ENCODE data around the gene PUS10. TPM values are rescaled to one million over a fixed set of nuclear protein-coding genes. Genes with fewer than 3 reads are reported as not detected.

The PUS10 gene
- polyA plus RNA-seq, 1 experiment, result 4.1 TPM

DNA sequence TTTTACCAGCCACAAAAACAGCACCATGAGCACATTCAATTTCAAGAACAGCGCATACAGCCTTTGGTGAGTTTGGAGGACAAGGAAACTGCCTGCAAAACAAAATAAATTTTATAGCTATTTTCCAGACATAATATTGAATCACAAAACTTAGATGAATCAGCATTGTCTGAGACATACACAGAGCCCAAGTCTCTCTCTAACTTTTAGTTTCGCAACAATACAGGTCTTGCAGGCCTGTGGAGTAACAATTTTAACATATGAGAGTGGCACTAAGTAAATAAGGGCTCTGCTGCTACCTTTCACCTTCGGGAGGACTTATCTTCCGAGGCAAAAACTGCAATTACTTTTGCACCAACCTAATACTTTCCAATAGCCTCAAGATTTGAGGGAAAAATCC, 56.6 kb downstream of the PUS10 start:
- POLR2A ChIA-PET, result interaction anchor here (0.6 kb wide), 1 partner anchor 196 kb away, joined by 3 read pairs; no protein-coding TSS in a partner anchor
- CTCF ChIA-PET, result no interaction called here
- TF ChIP-seq, protein P1, sequence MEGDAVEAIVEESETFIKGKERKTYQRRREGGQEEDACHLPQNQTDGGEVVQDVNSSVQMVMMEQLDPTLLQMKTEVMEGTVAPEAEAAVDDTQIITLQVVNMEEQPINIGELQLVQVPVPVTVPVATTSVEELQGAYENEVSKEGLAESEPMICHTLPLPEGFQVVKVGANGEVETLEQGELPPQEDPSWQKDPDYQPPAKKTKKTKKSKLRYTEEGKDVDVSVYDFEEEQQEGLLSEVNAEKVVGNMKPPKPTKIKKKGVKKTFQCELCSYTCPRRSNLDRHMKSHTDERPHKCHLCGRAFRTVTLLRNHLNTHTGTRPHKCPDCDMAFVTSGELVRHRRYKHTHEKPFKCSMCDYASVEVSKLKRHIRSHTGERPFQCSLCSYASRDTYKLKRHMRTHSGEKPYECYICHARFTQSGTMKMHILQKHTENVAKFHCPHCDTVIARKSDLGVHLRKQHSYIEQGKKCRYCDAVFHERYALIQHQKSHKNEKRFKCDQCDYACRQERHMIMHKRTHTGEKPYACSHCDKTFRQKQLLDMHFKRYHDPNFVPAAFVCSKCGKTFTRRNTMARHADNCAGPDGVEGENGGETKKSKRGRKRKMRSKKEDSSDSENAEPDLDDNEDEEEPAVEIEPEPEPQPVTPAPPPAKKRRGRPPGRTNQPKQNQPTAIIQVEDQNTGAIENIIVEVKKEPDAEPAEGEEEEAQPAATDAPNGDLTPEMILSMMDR (IDR thresholded peaks at IDR 0.05; ENCODE audit: insufficient read depth, low read depth, low read length), result no peak
- no peaks in the 10 kb centered on the region for H3K36me3 ChIP-seq (ENCODE audit: control insufficient read depth, insufficient read depth, low read length)
- no peak overlapping the region for H3K4me3 ChIP-seq (ENCODE audit: low read depth, low read length)
- peak; percentile 27 for DNase-seq (ENCODE audit: low read depth)
- H3K27me3 ChIP-seq (ENCODE audit: control insufficient read depth, insufficient read depth, low read length), result no peaks in the 10 kb centered on the region

DNA sequence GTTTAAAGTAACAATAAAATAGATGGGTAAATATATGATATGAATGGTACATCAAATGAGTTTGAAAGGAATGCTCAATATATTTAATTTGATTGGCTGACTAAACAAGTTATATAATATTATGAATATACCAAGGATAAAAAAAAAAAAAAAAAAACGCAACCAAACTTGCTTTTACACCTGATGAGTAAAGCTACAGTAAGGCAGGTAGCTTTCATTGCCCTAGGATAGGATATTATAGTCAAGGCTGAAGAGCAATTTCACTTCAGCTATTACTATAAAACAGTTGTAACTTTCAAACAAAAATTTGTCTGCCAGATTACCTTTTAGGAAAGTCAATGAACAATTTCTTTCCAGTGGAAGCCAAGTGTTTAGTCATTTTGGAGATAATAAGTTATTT, 57.3 kb downstream of the PUS10 start:
- Histone ChIP-seq H3K4me3 (ENCODE audit: low read depth, low read length) (no peak overlapping the region), H3K27me3 (ENCODE audit: control insufficient read depth, insufficient read depth, low read length) (no peaks in the 10 kb centered on the region), H3K36me3 (ENCODE audit: control insufficient read depth, insufficient read depth, low read length) (no peaks in the 10 kb centered on the region)
- TF ChIP-seq, protein P1 (IDR thresholded peaks at IDR 0.05; ENCODE audit: insufficient read depth, low read depth, low read length), result no peak
- ChIA-PET POLR2A (interaction anchor here (0.6 kb wide), 1 partner anchor 195 kb away, joined by 3 read pairs; no protein-coding TSS in a partner anchor), CTCF (no interaction called here)
- no peak for DNase-seq (ENCODE audit: low read depth)

DNA sequence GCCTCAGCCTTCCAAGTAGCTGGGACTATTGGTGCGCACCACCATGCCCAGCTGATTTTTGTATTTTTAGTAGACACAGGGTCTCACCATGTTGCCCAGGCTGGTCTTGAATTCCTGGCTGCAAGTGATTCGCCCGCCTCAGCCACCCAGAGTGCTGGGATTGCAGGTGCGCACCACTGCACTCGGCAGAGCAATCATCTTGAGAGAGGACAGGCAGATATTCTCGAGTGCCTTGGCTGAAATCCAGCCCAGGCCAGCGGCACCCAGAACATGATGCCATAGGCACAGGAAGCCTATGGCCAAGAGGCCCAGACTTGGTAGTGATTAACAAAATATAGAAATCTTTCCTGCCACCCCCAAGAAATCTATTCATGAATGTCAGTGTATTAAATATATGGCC, 58.6 kb downstream of the PUS10 start:
- H3K27me3 ChIP-seq (ENCODE audit: control insufficient read depth, insufficient read depth, low read length), result no peaks in the 10 kb centered on the region
- TF ChIP-seq, protein P1 (IDR thresholded peaks at IDR 0.05; ENCODE audit: insufficient read depth, low read depth, low read length), result no peak
- no peak overlapping the region for H3K4me3 ChIP-seq (ENCODE audit: low read depth, low read length)
- ChIA-PET CTCF (no interaction called here), POLR2A (interaction anchor here (0.6 kb wide), 1 partner anchor 48 kb away, joined by 3 read pairs; no protein-coding TSS in a partner anchor)
- no peak for DNase-seq (ENCODE audit: low read depth)
- no peaks in the 10 kb centered on the region for H3K36me3 ChIP-seq (ENCODE audit: control insufficient read depth, insufficient read depth, low read length)

DNA sequence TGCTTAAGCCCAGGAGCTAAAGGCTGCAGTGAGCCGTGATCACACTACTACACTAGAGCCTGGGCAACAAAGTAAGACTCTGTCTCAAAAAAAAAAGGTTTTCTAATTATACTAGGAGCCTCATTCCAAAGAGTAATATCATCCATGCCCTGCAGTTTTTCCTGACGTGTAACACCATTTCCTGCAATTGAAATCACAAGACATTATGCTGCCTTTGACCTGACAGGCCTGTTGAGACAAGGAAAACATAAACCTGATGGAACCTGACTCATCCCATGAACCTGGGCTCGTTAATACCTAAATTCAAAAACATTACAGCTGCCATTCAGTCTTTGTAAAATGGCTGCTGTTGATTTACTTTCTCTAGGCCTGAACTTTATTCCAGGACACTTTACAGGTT, 59.3 kb downstream of the PUS10 start:
- Histone ChIP-seq H3K4me3 (ENCODE audit: low read depth, low read length) (no peak overlapping the region), H3K36me3 (ENCODE audit: control insufficient read depth, insufficient read depth, low read length) (no peaks in the 10 kb centered on the region), H3K27me3 (ENCODE audit: control insufficient read depth, insufficient read depth, low read length) (no peaks in the 10 kb centered on the region)
- ChIA-PET POLR2A (interaction anchor here (0.6 kb wide), 1 partner anchor 47 kb away, joined by 3 read pairs; no protein-coding TSS in a partner anchor), CTCF (interaction anchor here (0.9 to 1.1 kb wide), 2 partner anchors 16 to 22 kb away, joined by 3 to 4 read pairs; no protein-coding TSS in a partner anchor)
- peak; percentile 26 for DNase-seq (ENCODE audit: low read depth)
- TF ChIP-seq, protein P1 (IDR thresholded peaks at IDR 0.05; ENCODE audit: insufficient read depth, low read depth, low read length), result no peak

DNA sequence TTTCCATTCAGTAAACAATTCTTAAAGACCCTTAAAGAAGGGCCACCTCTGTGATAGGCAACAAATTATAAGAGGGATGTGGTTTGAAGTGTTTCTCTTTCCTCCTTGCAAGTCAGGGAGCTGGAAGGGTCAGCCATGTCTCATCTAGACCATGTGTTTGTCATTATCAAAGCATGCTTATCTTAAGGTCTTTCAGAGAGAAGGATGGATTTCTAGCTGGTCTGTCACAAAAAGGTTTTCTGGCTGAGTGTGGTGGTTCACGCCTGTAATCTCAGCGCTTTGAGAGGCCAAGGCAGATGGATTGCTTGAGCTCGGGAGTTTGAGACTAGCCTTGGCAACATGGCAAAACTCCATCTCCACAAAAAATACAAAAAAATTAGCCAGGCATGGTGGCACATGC, 59.7 kb downstream of the PUS10 start:
- peak; percentile 20 for DNase-seq (ENCODE audit: low read depth)
- Histone ChIP-seq H3K36me3 (ENCODE audit: control insufficient read depth, insufficient read depth, low read length) (no peaks in the 10 kb centered on the region), H3K27me3 (ENCODE audit: control insufficient read depth, insufficient read depth, low read length) (no peaks in the 10 kb centered on the region), H3K4me3 (ENCODE audit: low read depth, low read length) (no peak overlapping the region)
- ChIA-PET POLR2A (no interaction called here), CTCF (interaction anchor here (0.9 to 1.3 kb wide), 3 partner anchors 12 to 22 kb away, joined by 3 to 4 read pairs (median 4); no protein-coding TSS in a partner anchor)
- TF ChIP-seq, protein P1 (IDR thresholded peaks at IDR 0.05; ENCODE audit: insufficient read depth, low read depth, low read length), result no peak

Data from BJ (cell line).